ENCODE results near the gene HEPN1.

- TF ChIP-seq CTCF (conservative IDR thresholded peaks at IDR 0.05) (no peak), EZH2 (IDR thresholded peaks at IDR 0.05; ENCODE audit: low read depth) (no peak)
These were observed 36.5 kb upstream of the HEPN1 start for GRCh38 chr11:124882339-124883071.
